HT1080 (cell line): ENCODE data around the gene ST3GAL3. TPM values are rescaled to one million over a fixed set of nuclear protein-coding genes. Genes with fewer than 3 reads are reported as not detected.

Experiments
- DNase-seq: peaks from one replicate; pipeline ENCODE4 v3.0.0-alpha.2; 2015; ENCODE audit warnings: low read depth
- small RNA-seq: library from RNA; depleted of rRNA; stranded (forward); fragments of <200 nt; gene quantifications from one replicate; pipeline ENCODE3, GENCODE V24; 2014
- total RNA-seq: library from RNA; depleted of rRNA; stranded (reverse); fragments of >200 nt; shearing (Covaris generic); gene quantifications from 2 replicates; pipeline ENCODE4 v1.2.3, GENCODE V29; 2014; rRNA removed

Gene ST3GAL3
- total RNA-seq, 1 experiment from 2014 or later: 11.6 TPM

GRCh38 chr1:43977376-43978263 is 270.3 kb downstream of the ST3GAL3 start:
- DNase-seq: no peak

DNA sequence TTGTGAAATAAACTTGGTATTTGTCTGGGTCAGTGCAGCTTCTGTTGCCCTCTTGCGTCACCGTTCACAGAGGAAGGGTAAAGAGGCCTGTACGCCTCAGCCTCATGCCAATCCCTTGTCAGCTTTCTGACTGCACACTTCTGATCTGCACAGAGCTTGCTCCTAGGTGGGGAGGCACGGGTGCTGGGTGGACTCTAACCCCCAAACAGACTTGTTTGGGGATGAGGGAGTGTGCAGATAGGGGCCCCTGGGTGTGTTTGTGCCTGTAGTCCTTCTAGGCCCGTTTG is 270.9 kb downstream of the ST3GAL3 start:
- no peak for DNase-seq

DNA sequence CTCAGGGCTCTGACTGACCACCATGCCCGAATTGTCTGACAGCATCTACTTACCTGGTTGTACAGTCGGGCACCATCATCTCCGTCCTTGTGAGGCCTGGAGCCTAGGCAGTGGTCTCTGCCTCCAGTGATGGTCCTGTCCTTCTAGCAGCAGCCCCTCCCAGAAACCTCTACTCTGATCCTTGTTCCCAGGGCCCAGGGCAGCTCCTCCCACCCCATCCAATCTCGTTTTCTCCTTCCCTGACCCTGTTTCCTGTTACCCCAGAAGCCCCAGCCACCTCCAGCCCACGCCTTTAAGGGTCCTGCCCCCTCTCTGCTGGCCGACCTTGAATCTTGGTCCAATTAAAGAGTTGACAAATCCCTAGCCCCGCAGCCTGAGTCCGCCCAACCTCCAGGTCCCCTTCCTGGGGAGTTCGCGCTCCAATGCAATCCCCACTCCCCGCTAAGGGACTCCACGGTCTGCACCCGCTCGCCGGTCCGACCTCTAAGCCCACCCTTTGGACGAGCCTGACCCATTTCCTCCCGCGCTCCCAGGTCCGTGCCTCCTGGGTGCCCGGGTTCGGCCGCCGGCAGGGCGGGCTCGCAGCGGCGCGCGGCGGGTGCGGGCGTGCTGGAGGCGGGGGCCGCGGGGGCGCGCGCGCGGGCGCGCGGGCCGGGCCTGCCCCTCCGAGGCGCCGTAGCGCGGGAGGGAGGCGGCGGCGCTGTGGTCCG is 271.4 kb downstream of the ST3GAL3 start, which contains the start of gene B4GALT2:
B4GALT2 (plus strand) TSS at position 660 of the 710 bp plus-strand sequence. CDS start 1,951 bp downstream, outside the sequence.
- peak; percentile 17 for DNase-seq

DNA sequence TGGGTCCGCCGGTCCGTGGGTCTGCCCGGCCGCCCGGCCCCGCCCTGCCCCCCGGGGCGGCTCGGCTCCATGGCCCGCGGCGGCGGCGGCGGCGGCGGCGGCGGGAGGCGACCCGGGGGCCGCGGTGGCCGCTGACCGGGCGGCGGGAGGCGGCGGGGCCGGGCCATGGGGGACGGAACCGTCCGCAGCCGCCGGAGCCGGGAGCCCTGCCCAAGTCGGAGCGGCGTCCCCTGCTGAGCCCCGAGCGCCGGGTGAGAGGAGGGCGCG is 271.9 kb downstream of the ST3GAL3 start:
- DNase-seq: no peak

DNA sequence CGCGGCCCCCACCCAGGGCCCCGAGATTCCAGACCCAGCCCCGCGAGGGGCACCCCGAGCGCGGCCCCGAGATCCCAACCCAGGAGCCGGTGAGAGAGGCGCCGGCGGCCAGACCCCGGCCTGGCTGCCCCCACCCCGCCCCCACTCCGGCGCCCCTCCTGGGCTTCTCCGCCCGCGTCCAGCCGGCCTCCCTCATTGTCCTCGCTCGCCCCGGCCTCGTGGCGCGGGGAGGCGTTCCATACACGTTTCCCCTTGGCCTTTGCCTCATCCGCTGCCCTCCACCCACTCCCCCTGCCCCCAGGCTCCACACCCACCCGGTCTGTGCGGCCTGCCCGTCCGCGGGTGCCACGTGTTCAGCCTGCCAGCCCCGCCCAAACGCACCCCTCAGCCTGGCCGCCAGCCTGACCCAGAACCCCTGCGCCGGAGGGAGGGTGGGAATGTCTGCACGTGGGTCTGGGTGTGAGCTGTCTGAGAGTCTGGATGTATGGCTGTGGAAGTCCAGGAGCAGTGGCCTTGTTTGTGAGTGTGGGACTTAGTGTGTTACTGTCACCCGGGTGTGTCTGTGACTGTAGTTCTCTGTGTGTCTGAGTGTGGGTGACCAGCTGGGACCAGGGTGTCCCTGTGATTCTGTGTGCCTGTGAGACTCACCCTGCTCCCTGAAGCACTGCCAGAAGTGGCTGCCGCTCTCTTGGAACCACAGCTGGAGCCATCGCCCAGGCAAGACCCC is 272.4 kb downstream of the ST3GAL3 start:
- DNase-seq: peak; percentile 59

DNA sequence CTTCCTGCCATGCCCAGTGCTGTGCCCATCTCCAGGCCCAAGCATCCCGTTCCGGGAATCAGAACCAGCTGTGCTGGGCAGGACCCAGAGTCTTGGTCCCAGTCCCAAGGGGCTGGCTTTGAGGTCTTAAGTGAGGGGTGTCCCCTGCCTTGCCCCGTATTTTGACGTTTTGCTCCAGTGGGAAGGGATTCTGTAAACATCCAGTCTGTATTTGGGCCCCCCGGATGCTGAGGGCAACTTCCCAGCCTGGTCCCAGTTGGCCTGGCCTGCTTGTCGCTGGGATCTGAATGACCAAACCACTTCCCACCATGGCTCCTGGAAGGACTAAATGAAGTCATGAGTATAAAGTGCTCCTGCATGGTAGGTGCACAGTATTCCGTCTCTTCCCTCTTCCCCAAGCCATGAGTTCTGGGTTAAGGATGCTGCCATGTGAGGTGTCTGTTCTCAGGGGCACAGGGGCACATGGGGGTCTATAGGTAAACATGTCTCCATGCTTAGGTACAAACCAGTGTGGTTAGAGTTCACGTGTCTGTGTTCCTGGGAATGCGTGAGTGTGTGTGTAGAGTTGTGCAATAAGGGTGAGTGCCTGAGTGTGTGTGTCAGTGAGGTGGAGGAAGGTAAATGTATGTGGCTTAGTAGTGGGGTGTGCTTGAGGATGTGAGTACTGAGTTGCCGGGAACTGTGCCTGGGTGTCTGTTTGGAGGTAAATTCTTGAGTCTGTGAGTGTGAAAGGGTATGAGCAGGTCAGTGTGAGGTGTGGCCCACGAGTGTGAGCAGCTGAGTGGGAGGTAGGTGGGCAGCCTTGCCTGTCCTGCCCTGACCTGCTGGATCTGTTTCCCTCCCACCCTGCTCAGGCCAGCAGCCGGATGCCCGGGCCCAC is 273.2 kb downstream of the ST3GAL3 start:
- DNase-seq: peak; percentile 18

Small RNAs within 50 kb of the gene (small RNA-seq; reads per million reads assigned to genes)
- not detected for gene AL451062.2
- gene RF00026: not detected

Other genes starting within 250 kb of the ST3GAL3 start
- gene PTPRF, start 176.7 kb upstream of the ST3GAL3 start, total RNA-seq: 39.0 and 41.7 TPM in 2 replicates
- 17.2 and 19.9 TPM in 2 replicates for gene KDM4A, start 57.4 kb upstream of the ST3GAL3 start, total RNA-seq
- gene ARTN, start 226.3 kb downstream of the ST3GAL3 start, total RNA-seq: 0.32 TPM in 1 of 2 replicates, not detected in the other
- gene IPO13, start 239.4 kb downstream of the ST3GAL3 start, total RNA-seq: 26.6 and 28.3 TPM in 2 replicates